ENCODE measurements around the gene RPL22.

DNA sequence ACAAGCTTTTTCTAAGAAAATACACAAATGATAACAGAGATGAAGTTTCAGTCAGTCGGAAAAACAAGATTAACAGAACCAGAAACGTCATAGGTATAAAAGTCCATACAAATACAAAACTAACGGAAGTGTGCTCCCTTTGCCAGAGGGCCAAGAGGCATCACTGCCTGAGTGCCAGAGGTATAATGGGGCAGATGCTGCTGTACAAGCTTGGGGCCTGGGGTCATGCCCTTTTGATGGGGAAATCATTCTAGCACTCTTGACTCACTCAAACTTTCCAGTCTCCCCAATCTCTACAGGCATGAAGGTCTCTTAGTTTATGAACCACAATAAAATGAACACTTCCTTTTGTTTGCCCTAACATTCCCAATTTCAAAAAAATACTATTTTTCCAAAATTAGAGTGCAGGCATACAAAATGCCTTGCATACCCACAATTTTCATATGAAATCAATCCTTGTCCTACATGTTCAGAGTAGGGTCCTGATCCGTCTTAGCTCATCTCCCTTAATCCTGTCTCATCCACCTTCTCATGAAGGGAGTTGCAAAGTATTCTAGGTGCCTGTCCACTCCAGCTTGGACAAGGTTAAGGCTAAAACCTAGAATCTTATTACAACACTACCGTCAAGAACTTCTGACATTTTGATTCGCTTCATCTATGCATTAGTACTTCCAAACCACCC, 1.5 kb downstream of the RPL22 start:
- TF ChIP-seq ZFP3 (CRISPR knock-in tag; IDR thresholded peaks at IDR 0.05) (no peak), RARB (CRISPR knock-in tag; IDR thresholded peaks at IDR 0.05) (no peak), TOX (CRISPR knock-in tag; IDR thresholded peaks at IDR 0.05; ENCODE audit: borderline replicate concordance) (no peak), SNAI2 (CRISPR knock-in tag; IDR thresholded peaks at IDR 0.05) (no peak), ZNF70 (CRISPR knock-in tag; IDR thresholded peaks at IDR 0.05) (no peak)
- TF ChIP-seq, protein P1, sequence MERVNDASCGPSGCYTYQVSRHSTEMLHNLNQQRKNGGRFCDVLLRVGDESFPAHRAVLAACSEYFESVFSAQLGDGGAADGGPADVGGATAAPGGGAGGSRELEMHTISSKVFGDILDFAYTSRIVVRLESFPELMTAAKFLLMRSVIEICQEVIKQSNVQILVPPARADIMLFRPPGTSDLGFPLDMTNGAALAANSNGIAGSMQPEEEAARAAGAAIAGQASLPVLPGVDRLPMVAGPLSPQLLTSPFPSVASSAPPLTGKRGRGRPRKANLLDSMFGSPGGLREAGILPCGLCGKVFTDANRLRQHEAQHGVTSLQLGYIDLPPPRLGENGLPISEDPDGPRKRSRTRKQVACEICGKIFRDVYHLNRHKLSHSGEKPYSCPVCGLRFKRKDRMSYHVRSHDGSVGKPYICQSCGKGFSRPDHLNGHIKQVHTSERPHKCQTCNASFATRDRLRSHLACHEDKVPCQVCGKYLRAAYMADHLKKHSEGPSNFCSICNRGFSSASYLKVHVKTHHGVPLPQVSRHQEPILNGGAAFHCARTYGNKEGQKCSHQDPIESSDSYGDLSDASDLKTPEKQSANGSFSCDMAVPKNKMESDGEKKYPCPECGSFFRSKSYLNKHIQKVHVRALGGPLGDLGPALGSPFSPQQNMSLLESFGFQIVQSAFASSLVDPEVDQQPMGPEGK (CRISPR knock-in tag; IDR thresholded peaks at IDR 0.05; ENCODE audit: borderline replicate concordance), result no peak
